Skeletal muscle satellite cell (primary cell): ENCODE measurements around the gene ANKRD16.
"Not testable (repeated sequence)": the region's sequence is repeated elsewhere in the genome, so short reads cannot be mapped to it uniquely, and the experiment has no call there.

ENCODE experiments used
- H3K27me3 ChIP-seq: 2 replicates; pipeline ENCODE4 v1.7.0; 2013; ENCODE audit warnings: low read length; ENCODE audit not compliant: control insufficient read depth, insufficient read depth
- H3K36me3 ChIP-seq: 2 replicates; pipeline ENCODE4 v1.7.0; 2013; ENCODE audit warnings: mild to moderate bottlenecking, control low read depth, low read length; ENCODE audit not compliant: insufficient read depth
- H3K4me1 ChIP-seq: 2 replicates; pipeline ENCODE4 v1.7.0; 2013; ENCODE audit warnings: low read length; ENCODE audit not compliant: control insufficient read depth, insufficient read depth
- H3K4me2 ChIP-seq: 2 replicates; pipeline ENCODE4 v1.7.0; 2013; ENCODE audit warnings: mild to moderate bottlenecking, low read length
- H3K4me3 ChIP-seq: 2 replicates; pipeline ENCODE4 v1.7.0; 2013; ENCODE audit warnings: low read length
- H3K9ac ChIP-seq: 2 replicates; pipeline ENCODE4 v1.7.0; 2013; ENCODE audit warnings: mild to moderate bottlenecking, low read depth, low read length, moderate library complexity
- H3K9me3 ChIP-seq: replicated peaks from 2 replicates; pipeline ENCODE4 v1.7.0; 2013; ENCODE audit warnings: mild to moderate bottlenecking, control low read depth, low read length

ANKRD16 gene

DNA sequence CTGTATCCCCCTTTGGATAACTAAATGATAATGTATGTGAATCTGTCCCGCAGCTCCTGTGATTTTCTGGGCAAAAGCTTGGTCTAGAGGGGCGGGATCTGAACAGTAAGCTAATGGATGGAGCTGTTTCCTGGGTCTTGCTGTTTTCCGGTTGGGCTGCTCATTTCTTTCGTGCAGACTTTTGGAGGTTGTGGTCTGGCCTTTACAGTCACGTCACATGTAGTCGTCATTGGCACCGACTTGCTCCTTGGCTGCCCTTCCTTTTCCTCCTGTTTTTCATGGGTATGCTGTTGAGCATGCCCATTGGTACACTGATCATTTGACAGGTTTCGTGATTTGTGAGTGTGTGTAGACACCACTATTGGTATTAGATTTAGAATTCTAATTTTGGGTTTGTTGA lies 2.3 kb upstream of the ANKRD16 start:
- no peaks in the 10 kb centered on the region for H3K9me3 ChIP-seq
- peaks cover 22% of the 10 kb centered on the region for H3K4me1 ChIP-seq
- peak overlapping the region; percentile 77 for H3K4me2 ChIP-seq

DNA sequence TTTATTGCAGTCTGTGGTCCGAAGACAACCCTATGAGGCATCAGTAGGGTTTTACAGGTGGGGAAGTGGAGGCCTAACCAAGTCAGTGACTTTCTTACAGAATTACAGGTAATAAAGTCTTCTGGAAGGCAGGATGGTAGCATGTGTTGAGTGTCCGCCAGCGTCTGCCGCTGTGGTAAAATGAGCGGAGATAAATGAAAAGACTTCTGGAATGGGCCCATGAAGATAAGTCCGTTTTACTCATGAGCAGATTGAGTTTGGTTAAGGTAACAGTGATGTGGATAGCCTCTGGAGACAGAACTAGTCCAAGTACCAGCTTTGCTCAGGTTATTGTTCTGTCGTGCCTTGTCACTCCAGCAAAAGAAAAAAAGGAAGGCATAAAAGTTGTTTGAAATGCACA lies 1.3 kb upstream of the ANKRD16 start:
- Histone ChIP-seq H3K9me3 (no peaks in the 10 kb centered on the region), H3K27me3 (no peaks in the 10 kb centered on the region), H3K9ac (peak overlapping the region; percentile 84), H3K36me3 (peaks cover 21% of the 10 kb centered on the region), H3K4me1 (peaks cover 22% of the 10 kb centered on the region), H3K4me2 (peak overlapping the region; percentile 77), H3K4me3 (peak overlapping the region; percentile 87)

More for the DNA sequence above, 2.3 kb upstream of the ANKRD16 start:
- no peak overlapping the region for H3K4me3 ChIP-seq
- H3K27me3 ChIP-seq, result no peaks in the 10 kb centered on the region
- peak overlapping the region; percentile 6 for H3K9ac ChIP-seq
- H3K36me3 ChIP-seq, result peaks cover 29% of the 10 kb centered on the region

DNA sequence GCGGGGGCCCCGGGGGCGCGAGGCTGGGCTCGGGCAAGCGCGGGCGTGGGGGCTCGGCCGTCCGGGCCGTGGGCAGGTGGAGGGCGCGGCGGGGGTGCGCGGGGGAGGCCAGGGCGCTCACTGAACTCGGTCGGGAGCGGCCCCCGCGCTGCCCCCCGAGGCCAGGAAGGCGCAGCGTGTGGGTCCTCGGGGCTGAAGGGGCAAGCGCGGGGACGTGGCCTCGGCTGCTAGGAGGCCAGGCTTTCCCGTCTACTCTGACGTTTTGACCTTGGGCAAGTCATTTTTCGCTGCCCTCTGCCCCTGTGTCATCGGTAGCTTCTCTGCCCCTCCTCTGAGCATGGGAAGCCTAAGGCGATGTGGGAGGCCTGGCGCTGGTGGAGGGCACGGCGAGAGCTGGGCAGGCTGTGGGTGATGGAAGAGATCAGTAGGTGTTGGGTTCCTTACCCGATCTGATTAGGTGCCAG lies 791 bp upstream of the ANKRD16 start:
- Histone ChIP-seq H3K27me3 (no peaks in the 10 kb centered on the region), H3K4me2 (peak overlapping the region; percentile 77), H3K4me3 (peak overlapping the region; percentile 87), H3K4me1 (peaks cover 22% of the 10 kb centered on the region), H3K9ac (peak overlapping the region; percentile 84), H3K36me3 (peaks cover 20% of the 10 kb centered on the region), H3K9me3 (no peaks in the 10 kb centered on the region)

DNA sequence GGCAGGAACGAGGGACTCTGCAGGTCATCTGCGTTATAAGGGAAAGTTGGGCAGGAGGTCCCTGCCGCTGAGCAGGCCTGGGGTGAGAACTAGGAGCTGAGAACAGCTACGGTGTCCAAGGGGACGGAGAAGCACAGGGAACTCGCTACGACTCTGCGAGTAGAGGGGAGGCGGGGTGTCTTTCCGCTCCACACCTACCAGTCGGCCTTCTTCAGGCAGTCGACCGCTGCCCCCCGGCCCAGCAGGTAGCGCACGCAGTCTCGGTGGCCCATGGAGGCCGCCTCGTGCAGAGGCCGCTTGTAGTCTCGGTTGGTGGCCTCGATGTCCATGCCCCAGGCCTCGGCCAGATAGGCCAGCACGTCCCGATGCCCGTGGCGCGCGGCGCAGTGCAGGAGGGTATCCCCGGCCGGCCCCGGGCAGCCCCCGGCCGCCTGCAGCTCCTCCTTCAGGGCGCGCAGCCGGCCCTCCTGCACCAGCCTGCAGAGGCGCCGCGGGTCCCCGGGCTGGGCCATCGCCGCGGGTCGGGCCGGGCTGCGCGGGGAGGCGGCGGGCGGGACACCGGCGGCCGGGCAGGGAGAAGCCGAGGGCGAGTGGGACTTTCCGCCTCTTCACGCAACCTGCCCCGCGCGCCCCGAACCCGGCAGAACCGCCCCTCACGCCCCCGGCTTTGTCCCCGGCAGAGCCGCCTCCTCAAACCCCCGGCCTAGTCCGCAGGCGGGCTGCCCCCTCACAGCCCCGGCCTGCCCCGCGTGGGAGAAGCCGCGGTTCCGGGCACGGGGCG lies 660 bp downstream of the ANKRD16 start:
- H3K4me2 ChIP-seq, result peak overlapping the region; percentile 100
- no peaks in the 10 kb centered on the region for H3K9me3 ChIP-seq
- H3K4me3 ChIP-seq, result peak overlapping the region; percentile 95
- H3K4me1 ChIP-seq, result peaks cover 22% of the 10 kb centered on the region
- peak overlapping the region; percentile 89 for H3K9ac ChIP-seq
- H3K27me3 ChIP-seq, result no peaks in the 10 kb centered on the region
- H3K36me3 ChIP-seq, result peaks cover 15% of the 10 kb centered on the region

DNA sequence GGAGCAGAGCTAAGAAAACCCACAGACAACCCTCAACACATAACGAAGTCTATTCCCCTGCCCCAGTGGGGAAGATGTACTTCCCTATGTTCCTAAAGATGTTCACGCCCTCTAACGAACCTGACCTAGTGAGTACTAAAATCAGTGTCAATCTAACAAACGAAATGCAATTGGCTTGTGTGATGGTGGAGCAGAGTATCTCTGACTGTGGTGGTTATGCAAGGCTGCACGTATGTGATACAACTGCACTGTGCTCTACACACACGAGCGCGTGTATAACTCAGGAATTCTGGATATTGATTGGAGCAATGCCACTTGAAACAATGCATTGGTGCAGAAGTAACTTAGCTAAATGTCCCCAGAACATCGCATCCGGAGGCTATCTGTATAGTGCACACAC lies 1.3 kb downstream of the ANKRD16 start:
- no peaks in the 10 kb centered on the region for H3K9me3 ChIP-seq
- H3K4me3 ChIP-seq, result peak overlapping the region; percentile 95
- H3K4me1 ChIP-seq, result peaks cover 22% of the 10 kb centered on the region
- H3K4me2 ChIP-seq, result peak overlapping the region; percentile 100
- peaks cover 20% of the 10 kb centered on the region for H3K36me3 ChIP-seq
- H3K27me3 ChIP-seq, result no peaks in the 10 kb centered on the region
- H3K9ac ChIP-seq, result peak overlapping the region; percentile 89

DNA sequence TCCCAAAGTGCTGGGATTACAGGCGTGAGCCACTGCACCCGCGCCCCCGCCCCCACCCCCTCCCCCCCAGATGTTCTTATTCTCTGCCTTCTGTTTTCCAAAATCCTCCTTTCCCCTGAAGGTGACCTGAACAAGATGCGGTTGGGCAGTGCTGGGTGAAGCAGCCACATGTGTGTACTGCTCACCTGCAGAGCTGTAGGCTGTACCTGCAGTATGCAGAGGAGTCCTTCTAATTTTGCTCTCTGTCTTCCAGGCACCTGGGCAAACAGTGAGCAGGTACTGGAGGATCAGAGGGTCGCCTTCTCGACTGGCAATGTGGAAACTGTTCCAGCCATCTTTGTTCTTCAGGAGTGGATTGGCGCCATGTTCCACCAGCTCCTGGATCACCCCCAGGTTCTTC lies 2.1 kb downstream of the ANKRD16 start:
- peak overlapping the region; percentile 95 for H3K4me3 ChIP-seq
- peaks cover 25% of the 10 kb centered on the region for H3K36me3 ChIP-seq
- no peaks in the 10 kb centered on the region for H3K9me3 ChIP-seq
- H3K4me1 ChIP-seq, result peaks cover 22% of the 10 kb centered on the region
- H3K27me3 ChIP-seq, result no peaks in the 10 kb centered on the region
- H3K4me2 ChIP-seq, result peak overlapping the region; percentile 100
- no peak overlapping the region for H3K9ac ChIP-seq

DNA sequence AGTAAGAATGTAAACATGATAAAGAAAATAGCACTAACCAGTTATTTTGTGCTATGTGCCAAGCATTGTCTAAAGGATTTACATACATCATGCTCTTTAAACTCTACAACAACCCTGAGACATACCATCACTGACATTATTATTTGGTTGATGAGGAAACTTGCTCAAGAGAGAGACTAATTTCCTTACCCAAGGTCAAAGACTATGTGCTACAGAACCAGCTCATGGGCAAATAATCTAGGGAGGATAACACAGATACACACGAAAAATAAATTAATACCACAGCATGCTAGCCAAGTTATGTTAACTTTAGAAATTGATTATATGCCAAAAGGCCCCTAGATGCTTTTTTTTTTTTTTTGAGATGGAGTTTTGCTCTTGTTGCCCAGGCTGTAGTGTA lies 2.7 kb downstream of the ANKRD16 start:
- Histone ChIP-seq H3K4me2 (no peak overlapping the region), H3K36me3 (peaks cover 26% of the 10 kb centered on the region), H3K9ac (no peak overlapping the region), H3K4me3 (no peak overlapping the region), H3K27me3 (no peaks in the 10 kb centered on the region), H3K9me3 (no peaks in the 10 kb centered on the region), H3K4me1 (peaks cover 19% of the 10 kb centered on the region)

DNA sequence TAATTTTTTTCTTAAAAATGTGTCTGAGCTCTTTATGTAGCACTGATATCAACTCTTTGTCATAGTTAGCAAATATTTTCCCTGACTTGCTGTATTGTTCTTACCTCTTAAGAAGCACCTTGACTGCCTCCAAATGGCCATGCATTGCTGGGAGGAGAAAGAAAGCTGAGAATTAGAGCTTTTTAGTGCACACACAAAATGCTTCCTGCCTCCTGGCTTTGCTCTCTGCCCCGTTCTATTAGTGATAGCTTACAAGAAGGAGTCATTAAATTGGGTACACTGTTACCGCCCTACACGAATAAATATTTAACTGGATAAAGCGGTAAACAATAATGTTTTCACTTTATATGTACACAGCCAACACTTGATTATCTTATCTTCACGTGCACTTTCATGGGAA lies 4.1 kb downstream of the ANKRD16 start:
- Histone ChIP-seq H3K27me3 (no peaks in the 10 kb centered on the region), H3K4me2 (no peak overlapping the region), H3K36me3 (peaks cover 30% of the 10 kb centered on the region), H3K9me3 (no peaks in the 10 kb centered on the region), H3K9ac (no peak overlapping the region), H3K4me1 (peaks cover 10% of the 10 kb centered on the region), H3K4me3 (no peak overlapping the region)

DNA sequence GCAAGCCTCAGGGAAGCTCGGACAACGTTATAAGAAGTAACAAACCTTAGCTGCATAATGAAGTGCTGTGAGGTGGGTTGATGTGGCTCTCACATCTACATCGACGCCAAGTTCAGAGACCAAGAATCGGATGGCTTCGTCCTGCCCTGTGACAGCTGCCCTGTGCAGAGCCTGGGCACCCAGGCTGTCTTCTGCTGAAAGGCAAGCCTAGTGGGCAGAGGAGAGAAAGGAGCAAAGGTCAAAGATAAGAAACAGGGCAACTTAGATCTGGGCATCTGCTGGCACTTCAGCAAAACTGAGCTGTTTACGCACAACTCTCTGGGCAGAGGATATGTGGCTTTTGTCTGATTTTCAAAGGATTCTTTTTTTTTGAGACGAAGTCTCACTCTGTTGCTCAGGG lies 6.7 kb downstream of the ANKRD16 start:
- H3K4me2 ChIP-seq, result no peak overlapping the region
- H3K9ac ChIP-seq, result no peak overlapping the region
- H3K9me3 ChIP-seq, result no peaks in the 10 kb centered on the region
- peaks cover 41% of the 10 kb centered on the region for H3K36me3 ChIP-seq
- peaks cover under 1% of the 10 kb centered on the region for H3K4me1 ChIP-seq
- no peak overlapping the region for H3K4me3 ChIP-seq
- H3K27me3 ChIP-seq, result no peaks in the 10 kb centered on the region

DNA sequence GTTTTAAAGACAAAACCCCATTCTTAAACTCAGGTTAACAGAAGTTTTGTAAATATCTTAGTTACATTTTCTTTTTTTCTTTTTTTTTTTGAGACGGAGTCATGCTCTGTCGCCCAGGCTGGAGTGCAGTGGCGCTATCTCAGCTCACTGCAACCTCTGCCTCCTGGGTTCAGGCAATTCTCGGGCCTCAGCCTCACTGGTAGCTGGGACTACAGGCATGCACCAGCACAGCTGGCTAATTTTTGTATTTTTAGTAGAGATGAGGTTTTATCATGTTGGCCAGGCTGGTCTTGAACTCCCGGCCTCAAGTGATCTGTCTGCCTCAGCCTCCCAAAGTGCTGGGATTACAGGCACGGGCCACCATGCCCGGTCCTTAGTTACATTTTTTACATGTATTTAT lies 12.7 kb downstream of the ANKRD16 start:
- not testable (repeated sequence) for H3K4me2 ChIP-seq, H3K4me3 ChIP-seq, H3K27me3 ChIP-seq, H3K9ac ChIP-seq, H3K4me1 ChIP-seq, H3K9me3 ChIP-seq
- H3K36me3 ChIP-seq, result peaks cover 29% of the 10 kb centered on the region

DNA sequence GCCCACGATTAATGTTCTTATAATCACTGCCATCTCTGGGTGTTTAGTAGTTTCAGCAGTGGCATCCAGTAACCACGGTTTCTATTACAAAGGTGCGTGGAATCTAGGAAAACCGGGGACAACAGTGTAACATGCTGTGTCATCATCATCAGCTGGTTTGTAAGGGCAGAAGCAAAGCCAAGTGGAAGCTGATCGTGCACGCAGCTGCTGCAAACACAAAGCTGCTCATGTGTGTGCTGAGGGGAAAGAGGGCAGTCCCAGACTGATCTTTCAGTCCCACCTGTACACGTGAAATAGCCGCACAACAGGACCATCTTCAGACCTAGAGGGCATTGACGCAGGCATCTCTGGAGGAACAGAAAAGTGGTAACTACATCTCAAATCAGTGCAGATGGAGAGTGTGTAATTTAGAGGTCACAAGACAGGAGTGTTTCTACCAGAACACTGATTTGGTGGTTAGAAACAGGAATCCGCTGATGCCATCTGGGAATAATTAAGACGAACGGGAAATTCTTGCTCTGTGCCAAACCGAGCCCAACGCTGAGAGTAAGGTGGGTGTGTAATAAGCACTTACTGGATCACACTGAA lies 13.4 kb downstream of the ANKRD16 start:
- Histone ChIP-seq H3K9me3 (no peaks in the 10 kb centered on the region), H3K4me3 (no peak overlapping the region), H3K27me3 (no peaks in the 10 kb centered on the region), H3K36me3 (peaks cover 26% of the 10 kb centered on the region), H3K4me1 (peaks cover 3% of the 10 kb centered on the region), H3K9ac (no peak overlapping the region), H3K4me2 (no peak overlapping the region)
